Activated CD4-positive, alpha-beta T cell treated with anti-CD3 and anti-CD28 coated beads for 48 hours (primary cell): Measurements from ENCODE around the gene RNFT2.

Experiments
- DNase-seq: peaks from one replicate; pipeline ENCODE4 v3.0.0-alpha.2; 2020

The RNFT2 gene, protein sequence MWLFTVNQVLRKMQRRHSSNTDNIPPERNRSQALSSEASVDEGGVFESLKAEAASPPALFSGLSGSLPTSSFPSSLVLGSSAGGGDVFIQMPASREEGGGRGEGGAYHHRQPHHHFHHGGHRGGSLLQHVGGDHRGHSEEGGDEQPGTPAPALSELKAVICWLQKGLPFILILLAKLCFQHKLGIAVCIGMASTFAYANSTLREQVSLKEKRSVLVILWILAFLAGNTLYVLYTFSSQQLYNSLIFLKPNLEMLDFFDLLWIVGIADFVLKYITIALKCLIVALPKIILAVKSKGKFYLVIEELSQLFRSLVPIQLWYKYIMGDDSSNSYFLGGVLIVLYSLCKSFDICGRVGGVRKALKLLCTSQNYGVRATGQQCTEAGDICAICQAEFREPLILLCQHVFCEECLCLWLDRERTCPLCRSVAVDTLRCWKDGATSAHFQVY

DNA sequence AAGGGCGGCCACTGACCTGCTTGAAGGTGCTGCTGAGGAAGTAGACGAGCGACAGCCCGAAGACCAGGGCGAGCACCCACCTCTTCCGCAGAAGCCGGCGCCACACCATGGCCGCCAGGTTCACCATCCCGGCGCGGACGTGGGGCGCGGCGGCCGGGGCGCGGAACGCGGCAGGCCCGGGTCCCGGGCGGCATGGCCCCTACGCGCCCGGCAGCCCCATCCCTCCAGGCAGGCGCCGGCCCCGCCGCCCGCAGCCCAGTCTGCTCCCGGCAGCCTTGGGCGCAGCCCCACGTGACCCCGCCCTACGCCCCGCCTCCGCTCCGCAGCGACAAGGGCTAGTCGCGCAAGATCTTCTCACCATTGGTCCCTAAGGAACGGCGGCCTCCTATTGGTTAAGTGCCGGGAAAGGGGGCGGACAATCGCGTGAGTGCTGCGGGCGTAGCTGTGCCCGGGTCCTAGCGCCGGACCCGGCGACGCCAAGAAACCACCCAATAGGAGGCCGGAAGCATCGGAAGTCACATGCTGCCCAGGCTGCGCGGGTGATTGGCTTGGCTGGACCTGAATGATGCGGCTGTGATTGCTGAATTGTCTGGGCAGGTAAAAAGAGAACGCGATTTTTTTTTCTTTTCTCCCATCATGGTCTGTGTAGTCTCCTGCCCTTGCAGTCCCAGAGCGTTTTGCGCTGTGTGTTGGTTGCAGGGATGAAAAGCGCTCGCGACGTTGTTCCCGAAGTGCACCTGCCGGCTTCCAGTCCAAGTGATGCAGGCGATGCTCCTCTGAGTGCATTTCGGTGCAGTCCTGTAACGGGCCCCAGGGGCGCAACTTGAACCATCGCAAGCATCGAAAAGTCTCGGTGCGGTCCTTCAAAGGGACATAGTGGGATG lies at the start of gene RNFT2, which contains the start of gene SPRING1:
Gene RNFT2 (plus strand): TSS at position 542 of the 884 bp plus-strand sequence. CDS start 2,183 bp downstream, outside the sequence.
Gene SPRING1 (minus strand): TSS at position 296 of the 884 bp plus-strand sequence. CDS start 169 bp downstream, at position 127.
- peak; percentile 99 for DNase-seq

DNA sequence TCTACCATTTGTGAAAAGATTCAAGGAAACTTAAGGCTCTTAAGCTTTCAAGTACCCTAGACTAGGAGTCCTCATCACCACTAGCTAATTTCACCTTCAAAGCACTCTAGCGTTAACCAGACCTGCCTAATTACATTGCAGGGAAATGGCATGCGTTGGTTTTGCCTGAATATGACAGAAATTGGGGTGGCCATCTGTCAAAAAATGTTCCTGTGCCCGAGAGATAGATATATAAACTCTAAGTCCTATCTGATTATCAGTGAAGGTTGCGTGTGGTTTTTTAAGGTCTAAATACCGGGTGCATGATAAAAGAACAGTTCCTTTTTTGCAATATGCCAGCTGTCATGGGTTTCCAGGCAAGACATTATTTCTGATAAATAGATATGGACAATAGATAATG lies 48.6 kb upstream of the RNFT2 start:
- no peak for DNase-seq

DNA sequence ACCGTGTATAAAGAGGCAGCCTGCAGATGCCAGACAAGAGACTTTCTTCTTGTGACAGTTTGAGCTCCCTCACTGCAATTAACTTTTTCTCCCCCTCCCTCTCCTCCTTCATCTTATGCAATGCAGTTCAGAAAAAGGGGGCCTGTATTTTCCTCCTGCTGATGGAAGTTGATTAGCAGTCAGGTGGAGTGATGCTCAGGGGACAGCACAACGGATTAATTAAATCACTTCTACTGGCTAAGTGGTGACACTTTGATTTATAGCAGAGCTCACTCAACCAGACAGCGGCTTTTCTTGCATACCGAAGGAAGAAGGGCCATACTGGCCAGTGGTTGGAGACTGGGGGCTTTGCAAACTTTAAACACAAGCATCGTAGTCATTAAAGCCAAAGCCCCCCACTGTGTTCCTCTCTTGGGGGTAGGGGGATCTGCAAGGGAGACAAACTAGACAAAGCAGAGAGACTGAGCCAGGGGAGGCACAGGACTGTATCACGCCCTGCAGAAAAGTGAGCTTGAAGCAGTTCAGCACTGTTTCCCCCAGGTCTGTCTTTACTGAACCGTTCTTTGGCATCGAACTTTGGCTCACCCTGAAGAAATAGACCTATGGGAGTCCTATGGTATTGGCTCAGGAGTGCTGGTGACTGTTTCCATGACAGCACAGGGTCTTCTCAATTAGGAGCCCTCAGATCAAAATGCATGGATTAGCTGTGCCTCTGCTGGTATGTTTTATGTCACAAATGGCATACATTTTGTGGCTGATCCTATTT lies 48.0 kb upstream of the RNFT2 start:
- DNase-seq = no peak

DNA sequence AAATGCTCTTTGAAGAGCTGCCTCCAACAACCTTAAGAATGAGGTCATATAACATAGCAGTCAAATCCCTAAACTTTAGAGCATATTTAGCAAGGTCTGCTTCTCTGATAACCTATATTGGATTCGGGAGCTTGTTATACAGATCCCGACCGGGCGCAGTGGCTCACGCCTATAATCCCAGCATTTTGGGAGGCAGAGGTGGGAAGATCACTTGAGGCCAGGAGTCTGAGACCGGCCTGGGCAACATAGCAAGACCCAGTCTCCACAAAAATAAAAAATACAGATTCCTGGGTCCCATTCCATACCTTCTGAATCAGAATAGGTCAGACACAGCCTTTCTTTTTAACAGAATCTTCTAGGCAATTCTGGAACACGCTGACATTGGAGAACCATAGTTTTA lies 46.9 kb upstream of the RNFT2 start:
- no peak for DNase-seq

DNA sequence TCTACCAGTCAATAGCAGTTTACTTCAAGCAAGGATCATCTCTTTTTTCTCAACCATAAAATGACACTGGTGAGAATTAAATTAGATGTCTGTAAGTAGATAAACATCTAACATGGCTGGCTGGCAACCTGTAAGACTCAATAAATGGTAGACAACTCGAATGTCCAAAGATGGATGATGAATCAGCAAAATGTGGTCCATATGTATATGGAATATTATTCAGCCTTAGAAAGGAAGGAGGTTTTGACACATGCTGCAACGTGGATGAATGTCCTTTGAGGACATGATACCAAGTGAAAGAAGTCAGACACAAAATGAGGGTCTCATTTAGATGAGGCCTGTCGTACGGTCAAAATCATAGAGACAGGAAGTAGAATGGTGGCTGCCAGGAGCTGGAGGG lies 46.5 kb upstream of the RNFT2 start:
- no peak for DNase-seq

DNA sequence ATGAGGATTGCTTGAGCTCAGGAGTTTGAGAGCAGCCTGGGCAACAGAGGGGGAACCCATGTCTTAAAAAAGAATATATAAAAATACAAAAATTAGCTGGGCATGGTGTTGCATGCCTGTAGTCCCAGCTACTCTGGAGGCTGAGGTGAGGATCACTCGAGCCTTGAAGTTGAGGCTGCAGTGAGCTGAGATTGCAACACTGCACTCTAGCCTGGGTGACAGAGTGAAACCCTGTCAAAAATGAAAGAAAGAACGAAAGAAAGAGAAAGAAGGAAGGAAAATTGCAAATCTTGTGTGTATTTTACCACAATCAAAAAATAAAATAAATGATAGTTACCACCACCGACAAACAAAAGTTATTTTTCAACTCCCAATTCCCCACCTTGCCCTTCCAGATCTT lies 45.5 kb upstream of the RNFT2 start:
- DNase-seq = no peak

DNA sequence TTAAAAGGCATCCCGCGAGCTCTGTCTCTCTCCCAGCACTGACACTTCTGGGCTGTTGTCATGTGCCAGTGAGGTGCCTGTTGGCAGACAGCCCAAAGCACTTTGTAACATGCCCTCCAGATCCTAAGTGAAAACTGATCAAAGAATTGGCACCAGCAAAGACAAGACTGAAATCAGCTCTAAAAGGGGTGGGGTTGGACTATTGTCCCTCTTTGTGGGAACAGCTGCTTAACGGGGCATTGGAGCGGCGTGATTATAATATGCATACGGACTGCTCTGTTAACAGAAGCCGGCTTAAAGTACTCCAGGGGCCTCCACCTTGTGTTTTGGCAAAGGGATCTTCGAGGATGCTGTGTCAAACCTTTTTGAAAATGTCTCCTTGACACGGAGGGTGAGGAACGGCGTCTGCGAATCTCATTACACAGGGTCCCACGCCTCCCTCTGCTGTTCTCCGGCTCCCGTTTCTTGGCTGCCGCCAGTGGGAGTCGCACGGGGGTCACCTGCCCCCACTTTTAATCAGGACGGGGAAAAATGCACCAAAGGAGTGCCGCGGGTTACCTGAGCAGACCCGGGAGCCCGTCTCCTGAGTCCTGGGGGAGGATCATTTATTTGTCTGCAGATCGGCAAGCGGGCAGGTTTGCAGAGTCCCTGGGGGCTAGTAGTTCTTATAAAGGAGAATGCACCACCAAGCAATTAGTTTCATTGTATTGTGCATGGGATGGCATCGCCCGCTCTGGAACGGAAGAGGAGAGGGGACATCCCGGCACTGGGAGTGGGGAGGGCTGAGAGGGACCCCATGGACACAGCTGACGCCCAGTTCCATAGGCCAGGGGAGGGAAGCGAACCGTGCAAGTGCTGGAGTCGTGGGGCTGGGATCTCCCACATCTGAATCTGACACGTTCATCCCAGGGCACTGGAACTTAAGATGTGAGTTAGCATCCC lies 44.6 kb upstream of the RNFT2 start:
- DNase-seq = no peak

DNA sequence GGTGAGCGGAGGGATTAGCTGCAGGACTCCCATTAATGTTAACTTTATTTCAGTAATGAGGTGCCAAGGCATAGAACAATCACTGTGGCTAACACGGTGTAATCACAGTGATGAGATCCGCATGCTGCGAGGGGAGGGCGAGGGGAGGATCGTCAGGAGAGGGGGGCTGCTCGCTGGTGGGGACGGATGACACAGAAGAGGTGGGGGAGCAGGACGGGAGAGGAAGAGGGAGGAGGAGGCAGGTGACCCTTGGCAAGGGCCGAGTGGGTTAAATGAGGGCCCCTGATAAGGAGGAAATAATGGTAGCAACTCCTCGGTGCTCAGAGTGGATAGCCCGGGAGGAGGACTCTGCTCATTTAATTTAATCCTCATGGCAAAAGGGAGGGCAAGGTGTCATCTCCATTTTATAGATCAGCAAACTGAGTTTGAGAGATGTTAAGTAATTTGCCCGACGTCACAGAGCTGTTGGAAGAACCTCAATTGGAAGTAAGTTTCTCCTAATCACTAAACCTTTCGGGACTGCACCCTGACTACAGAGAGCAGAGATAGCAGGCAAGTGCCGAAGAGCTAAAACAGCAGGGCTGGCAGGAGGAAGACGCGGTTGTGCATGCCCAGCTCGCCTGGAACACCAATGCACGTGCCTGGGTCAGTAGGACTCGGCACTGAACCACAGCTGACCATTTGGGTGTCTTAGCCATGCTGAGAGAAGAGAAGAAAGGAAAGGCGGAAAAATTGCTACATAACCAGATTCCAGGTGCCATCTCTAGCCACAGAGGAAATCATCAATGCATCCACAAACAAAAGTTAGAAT lies 43.3 kb upstream of the RNFT2 start:
- no peak for DNase-seq

DNA sequence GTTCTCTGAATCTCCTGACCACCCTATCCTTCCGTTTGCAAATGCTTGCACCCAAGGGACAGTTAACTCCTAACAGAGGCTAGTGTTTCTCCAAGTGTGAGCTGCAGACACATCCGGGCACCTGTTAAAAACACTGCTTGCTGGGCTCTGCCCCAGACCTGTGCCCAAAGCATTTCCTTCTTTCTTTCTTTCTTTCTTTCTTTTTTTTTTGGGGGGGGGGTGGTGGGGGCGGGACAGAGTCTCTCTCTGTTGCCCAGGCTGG lies 42.7 kb upstream of the RNFT2 start:
- DNase-seq = no peak

DNA sequence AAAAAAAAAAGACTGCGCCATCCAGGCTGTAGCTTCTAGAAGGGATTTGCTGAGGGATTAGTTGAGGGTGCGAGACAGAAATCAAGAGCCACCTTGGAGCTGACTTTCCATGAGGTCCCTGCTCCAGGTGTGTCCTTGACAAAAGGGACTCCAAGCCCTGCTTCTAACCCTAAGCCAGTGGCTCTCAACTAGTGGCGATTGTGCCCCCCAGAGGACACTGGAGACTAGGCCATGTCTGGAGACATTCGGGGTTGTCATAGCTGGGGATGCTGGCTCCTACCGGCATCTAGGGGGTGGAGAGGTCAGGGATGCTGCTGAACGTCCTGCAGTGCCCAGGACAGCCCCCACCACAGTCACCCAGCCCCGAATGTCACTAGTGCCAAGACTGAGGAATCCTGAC lies 40.8 kb upstream of the RNFT2 start:
- peak; percentile 14 for DNase-seq

DNA sequence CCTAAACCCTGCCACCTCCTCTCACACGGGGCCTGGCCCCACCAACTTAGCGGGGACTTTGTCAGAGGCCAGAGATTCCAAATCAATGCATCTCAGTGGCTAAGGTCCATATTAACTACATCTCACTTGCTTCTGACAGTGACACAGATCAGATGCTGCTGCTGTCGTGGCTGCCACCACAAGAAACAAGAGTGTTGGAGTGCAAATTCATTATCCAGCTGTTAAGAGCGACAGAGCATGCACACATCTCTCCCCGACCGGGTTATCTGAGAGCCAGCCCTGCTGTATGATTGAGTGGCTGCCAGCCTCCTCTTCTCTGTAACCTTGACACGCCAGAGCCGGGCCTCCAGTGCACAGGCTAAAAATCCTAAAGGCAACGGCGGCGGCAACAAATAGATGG lies 40.4 kb upstream of the RNFT2 start:
- no peak for DNase-seq

DNA sequence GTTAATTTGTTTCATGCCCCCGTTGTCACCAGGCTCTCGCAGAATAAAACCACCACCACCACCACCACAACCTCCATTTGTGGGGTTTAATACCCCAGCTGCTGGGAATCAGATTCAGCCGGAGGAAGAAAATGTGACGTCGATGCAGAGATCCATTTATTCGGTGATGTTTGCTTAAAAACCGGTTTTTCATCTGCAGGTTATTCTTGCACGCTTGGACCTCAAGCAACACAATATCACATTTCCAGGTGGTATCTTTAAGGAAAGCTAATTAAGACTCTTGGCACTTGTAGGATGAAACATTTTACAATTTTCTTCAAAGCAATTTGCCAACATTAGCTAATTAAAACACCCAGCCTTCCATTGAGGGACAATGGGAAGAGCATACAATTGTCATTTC lies 40.0 kb upstream of the RNFT2 start:
- no peak for DNase-seq

DNA sequence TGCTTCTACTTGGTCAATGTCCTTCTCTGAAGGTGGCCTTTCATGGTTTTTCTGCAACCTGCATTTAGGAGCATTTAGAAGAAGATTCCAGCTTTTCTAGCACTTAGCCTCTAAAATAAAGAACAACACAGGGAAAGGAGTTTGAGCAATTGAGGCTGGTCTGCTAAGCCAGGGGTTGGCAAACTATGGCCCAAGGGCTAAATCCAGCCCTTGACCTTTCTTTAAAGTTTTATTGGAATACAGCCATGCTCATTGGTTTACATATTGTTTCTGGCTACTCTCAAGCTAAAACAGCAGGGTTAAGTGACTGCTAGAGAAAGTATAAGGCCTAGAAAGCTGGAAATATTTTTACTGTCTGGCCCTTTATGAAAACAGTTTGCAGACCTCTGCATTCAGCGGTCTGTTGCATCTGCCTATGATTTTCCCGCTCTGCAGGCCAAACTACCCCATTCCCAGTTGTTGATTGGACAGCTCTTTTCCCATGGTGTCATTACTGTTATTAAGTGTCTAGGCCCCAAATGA lies 39.5 kb upstream of the RNFT2 start:
- DNase-seq = no peak

DNA sequence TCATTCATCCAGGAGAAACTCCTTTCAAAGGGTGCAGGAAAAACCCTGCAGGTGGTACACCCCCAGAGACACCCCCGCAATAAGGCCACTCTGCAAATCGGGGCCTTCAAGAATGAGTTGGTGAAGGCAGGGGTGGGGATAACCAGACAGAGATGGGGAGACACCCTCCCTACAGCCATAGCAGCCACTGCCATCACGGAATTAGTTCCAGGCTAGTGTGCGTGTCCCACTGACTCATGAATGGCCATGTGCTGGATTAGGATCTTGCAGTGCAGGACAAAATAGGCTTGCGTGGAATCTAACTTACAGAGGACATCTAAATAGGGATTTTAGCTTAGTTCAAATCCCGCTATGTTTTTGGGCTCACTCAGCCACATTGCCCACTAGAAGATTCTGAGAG lies 38.0 kb upstream of the RNFT2 start:
- no peak for DNase-seq

DNA sequence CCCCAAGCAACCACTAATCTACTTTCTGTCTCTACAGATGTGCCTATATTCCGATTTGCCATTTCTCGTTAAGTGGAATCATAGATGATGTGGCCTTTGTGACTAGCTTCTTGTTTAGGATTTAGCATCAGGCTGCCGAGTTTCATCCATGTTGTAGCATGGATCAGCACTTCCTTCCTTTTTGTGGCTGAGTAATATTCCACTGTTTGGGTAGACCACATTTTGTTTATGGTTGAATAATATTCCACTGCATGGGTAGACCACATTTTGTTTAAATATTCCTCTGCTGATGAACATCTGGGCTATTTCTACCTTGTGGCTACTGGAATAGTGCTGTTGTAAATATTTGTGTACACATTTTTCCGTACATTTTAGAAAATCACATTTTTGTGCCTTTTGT lies 36.7 kb upstream of the RNFT2 start:
- DNase-seq = no peak

DNA sequence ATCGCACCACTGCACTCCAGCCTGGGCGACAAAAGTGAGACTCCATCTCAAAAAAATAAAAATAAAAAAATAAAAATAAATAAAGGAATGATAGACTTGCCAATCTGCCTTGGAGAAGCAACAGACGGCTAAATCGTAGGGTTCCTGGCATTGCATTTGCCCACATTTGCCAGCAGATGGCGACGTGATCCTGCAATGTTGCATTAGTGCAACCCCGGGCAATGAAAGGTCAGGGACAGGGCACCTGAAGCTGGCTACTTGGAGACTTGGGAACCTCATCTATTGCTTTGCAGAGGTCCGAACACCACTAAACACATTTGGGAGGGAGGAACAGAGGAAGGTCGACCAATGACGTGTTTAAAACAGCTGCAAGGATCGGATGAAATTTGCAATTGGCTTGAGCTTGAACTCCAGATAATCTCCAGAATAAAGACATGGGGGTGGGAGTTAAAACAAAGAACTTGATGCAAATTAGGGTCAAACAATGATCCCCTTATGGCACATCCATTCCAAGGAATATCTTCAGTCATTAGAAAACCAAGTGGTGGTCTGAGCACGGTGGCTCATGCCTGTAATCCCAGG lies 34.8 kb upstream of the RNFT2 start:
- peak; percentile 74 for DNase-seq

DNA sequence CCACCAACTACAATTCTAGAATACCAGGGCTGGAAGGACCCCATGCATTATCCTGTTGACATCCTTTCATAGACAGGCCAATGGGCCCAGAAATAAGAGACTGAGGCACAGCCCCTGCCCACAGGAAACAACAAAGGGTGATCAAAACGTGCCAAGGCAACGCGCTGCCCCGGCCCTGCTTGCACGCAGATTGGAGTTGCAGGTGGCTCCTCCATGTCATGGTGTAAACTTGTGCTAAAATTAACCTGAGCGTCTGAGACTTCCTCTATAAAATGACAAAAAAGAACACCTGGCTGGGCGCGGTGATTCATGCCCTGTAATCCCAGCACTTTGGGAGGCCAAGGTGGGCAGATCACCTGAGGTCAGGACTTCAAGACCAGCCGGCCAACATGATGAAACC lies 30.4 kb upstream of the RNFT2 start:
- no peak for DNase-seq

DNA sequence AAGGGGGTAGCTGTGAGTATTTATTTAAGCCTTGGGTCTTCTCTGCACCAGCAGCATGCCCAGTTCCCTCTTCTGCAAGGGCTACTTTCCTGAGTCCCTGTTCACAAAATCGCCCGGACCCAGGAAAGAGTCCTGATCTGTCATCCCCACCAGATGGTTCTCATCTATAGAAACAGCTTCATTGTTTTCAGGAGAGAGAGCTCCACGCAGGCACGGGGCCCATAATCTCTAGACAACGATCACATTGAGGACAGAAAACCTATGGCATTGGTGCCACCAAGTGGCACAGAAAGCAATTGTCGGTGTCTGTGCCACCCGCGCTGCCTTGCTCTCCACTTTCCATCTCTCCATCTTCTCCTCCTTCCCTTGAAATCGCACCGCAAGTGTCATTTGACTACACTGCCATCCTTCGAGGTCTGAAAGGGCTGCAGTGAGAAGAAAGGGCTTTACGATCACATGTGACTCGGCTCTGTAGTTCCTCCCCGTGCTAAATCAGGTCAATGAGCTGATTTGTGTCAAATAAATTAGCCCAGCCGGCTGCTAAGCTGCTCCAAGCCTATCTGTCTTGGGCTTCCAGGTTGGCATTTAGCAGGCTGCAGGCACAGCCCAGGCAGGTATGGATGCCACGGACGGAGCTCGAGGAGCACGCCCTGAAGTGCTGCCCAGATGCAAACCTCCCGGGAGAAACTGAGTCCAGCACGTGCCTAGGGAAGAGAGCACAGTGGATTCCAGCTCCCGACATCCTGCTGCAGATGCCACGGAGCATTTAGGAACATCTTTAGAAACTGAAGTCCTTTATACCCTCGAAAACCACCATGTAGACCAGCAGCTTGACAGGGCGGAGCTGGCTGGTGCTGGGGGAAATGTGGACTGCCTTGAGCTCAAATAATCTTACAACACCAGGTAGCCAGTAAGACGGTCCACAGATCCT lies 29.0 kb upstream of the RNFT2 start:
- peak; percentile 64 for DNase-seq

DNA sequence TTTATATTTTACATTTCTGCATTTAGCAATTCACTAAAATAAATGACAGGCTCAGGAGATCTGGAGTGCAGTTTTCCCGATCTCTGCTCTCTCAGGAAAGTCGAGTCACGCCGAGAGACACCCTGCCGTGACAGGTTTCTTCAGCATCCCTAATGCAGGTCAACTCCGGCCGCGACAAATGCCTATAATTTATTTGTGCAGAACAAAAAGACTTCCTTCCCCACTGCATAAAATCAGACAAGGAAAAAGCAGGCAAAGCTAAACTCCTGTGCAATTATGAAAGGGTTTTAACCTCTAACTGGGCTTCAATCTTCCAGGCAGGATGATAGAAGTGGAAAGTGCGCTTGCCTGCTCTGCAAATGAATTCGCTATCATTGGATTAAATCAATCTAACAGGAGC lies 28.3 kb upstream of the RNFT2 start:
- no peak for DNase-seq
